ENCODE measurements around the gene FIGNL1. TPM values are rescaled to one million over a fixed set of nuclear protein-coding genes. Genes with fewer than 3 reads are reported as not detected.

Gene FIGNL1
- total RNA-seq, 1 experiment from 2014 or later: 28.0 TPM

DNA sequence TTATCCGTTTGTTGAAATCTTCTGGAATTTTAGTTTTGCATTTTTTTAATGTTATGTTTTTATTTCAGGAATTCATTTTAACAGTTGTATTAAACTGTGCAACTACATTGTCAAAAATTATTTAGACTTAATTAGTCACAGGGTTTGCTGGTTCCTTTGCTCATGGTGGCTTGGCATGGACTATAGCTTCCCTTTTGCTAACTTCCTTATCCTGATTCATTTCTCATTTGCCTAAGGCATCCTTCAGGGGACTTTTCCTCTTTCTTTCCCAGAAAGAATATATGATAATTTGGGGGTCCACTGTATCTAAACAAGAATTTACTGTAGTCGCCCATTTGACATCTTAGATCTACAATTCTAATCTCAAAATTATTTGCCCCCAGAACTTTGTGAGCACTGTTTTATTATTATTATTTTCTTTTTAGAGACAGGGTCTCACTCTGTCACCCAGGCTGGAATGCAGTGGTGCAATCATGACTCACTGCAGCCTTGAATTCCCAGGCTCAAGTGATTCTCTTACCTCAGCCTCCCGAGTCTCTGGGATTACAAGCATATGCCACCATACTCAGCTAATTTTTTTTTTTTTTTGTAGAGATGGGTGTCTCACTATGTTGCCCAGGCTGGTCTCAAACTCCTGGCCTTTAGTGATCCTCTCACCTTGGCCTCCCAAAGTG is 13.9 kb downstream of the FIGNL1 start:
- no peak for DNase-seq (ENCODE audit: low read depth, low spot score)
- Histone ChIP-seq H3K27ac (ENCODE audit: low read length) (no peak overlapping the region), H3K4me1 (ENCODE audit: control insufficient read depth, insufficient read depth, low read length) (no peaks in the 10 kb centered on the region), H3K4me3 (ENCODE audit: low read depth in 2 of 2, low read length in 2 of 2) (no peak overlapping the region), H3K36me3 (ENCODE audit: control insufficient read depth, insufficient read depth, low read length) (no peaks in the 10 kb centered on the region), H3K9me3 (ENCODE audit: control insufficient read depth, insufficient read depth, low read depth, low read length) (no peaks in the 10 kb centered on the region), H3K27me3 (ENCODE audit: control insufficient read depth, insufficient read depth, low read length) (no peaks in the 10 kb centered on the region)
- ChIA-PET POLR2A (no interaction called here), CTCF (no interaction called here)
- in situ Hi-C loops (cut with HindIII; ENCODE audit: low pct_unique_long_range_greater_than_20kb, low sequenced_read_pairs): no loop called here
- no peak for ATAC-seq
- intact Hi-C loops (cut with micrococcal nuclease; ENCODE audit: unreplicated experiment): no loop called here
- BruUV-seq (replicated peaks): no TSS peak
- TF ChIP-seq TCF7L2 (IDR thresholded peaks at IDR 0.05; ENCODE audit: low read depth, low read length): no peak
- TF ChIP-seq, protein P1, sequence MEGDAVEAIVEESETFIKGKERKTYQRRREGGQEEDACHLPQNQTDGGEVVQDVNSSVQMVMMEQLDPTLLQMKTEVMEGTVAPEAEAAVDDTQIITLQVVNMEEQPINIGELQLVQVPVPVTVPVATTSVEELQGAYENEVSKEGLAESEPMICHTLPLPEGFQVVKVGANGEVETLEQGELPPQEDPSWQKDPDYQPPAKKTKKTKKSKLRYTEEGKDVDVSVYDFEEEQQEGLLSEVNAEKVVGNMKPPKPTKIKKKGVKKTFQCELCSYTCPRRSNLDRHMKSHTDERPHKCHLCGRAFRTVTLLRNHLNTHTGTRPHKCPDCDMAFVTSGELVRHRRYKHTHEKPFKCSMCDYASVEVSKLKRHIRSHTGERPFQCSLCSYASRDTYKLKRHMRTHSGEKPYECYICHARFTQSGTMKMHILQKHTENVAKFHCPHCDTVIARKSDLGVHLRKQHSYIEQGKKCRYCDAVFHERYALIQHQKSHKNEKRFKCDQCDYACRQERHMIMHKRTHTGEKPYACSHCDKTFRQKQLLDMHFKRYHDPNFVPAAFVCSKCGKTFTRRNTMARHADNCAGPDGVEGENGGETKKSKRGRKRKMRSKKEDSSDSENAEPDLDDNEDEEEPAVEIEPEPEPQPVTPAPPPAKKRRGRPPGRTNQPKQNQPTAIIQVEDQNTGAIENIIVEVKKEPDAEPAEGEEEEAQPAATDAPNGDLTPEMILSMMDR (IDR thresholded peaks at IDR 0.05): no peak
- TF ChIP-seq, protein P2, sequence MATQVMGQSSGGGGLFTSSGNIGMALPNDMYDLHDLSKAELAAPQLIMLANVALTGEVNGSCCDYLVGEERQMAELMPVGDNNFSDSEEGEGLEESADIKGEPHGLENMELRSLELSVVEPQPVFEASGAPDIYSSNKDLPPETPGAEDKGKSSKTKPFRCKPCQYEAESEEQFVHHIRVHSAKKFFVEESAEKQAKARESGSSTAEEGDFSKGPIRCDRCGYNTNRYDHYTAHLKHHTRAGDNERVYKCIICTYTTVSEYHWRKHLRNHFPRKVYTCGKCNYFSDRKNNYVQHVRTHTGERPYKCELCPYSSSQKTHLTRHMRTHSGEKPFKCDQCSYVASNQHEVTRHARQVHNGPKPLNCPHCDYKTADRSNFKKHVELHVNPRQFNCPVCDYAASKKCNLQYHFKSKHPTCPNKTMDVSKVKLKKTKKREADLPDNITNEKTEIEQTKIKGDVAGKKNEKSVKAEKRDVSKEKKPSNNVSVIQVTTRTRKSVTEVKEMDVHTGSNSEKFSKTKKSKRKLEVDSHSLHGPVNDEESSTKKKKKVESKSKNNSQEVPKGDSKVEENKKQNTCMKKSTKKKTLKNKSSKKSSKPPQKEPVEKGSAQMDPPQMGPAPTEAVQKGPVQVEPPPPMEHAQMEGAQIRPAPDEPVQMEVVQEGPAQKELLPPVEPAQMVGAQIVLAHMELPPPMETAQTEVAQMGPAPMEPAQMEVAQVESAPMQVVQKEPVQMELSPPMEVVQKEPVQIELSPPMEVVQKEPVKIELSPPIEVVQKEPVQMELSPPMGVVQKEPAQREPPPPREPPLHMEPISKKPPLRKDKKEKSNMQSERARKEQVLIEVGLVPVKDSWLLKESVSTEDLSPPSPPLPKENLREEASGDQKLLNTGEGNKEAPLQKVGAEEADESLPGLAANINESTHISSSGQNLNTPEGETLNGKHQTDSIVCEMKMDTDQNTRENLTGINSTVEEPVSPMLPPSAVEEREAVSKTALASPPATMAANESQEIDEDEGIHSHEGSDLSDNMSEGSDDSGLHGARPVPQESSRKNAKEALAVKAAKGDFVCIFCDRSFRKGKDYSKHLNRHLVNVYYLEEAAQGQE (IDR thresholded peaks at IDR 0.05; ENCODE audit: insufficient read depth in 1 of 2, low read depth in 2 of 2, low read length in 1 of 2): no peak
- no peak for TF ChIP-seq SIN3A (IDR thresholded peaks at IDR 0.05; ENCODE audit: borderline replicate concordance, insufficient read depth, low read depth, low read length)
- no peak for TF ChIP-seq POLR2AphosphoS5 (IDR thresholded peaks at IDR 0.05; ENCODE audit: low read depth, low read length)

- CTCF ChIA-PET: no interaction called here
- TF ChIP-seq, protein P1 (IDR thresholded peaks at IDR 0.05): no peak
- TF ChIP-seq POLR2AphosphoS5 (IDR thresholded peaks at IDR 0.05; ENCODE audit: low read depth, low read length) (no peak), TCF7L2 (IDR thresholded peaks at IDR 0.05; ENCODE audit: low read depth, low read length) (no peak), SIN3A (IDR thresholded peaks at IDR 0.05; ENCODE audit: borderline replicate concordance, insufficient read depth, low read depth, low read length) (no peak)
- TF ChIP-seq, protein P2 (IDR thresholded peaks at IDR 0.05; ENCODE audit: insufficient read depth in 1 of 2, low read depth in 2 of 2, low read length in 1 of 2): no peak
- no TSS peak for BruUV-seq (replicated peaks)
These were observed 18.3 kb downstream of the FIGNL1 start for GRCh38 chr7:50431722-50432305.

More at GRCh38 chr7:50431722-50432305, 18.3 kb downstream of the FIGNL1 start:
- Histone ChIP-seq H3K36me3 (ENCODE audit: control insufficient read depth, insufficient read depth, low read length) (no peaks in the 10 kb centered on the region), H3K4me3 (ENCODE audit: low read depth in 2 of 2, low read length in 2 of 2) (no peak overlapping the region), H3K27me3 (ENCODE audit: control insufficient read depth, insufficient read depth, low read length) (no peaks in the 10 kb centered on the region), H3K27ac (ENCODE audit: low read length) (no peak overlapping the region), H3K9me3 (ENCODE audit: control insufficient read depth, insufficient read depth, low read depth, low read length) (no peaks in the 10 kb centered on the region), H3K4me1 (ENCODE audit: control insufficient read depth, insufficient read depth, low read length) (no peaks in the 10 kb centered on the region)
- POLR2A ChIA-PET: no interaction called here
- DNase-seq (ENCODE audit: low read depth, low spot score): no peak
- no peak for ATAC-seq
- intact Hi-C loops (cut with micrococcal nuclease; ENCODE audit: unreplicated experiment) (no loop called here), in situ Hi-C loops (cut with HindIII; ENCODE audit: low pct_unique_long_range_greater_than_20kb, low sequenced_read_pairs) (no loop called here)

Data from Panc1 (cell line).